Suppressor macrophage treated with lipopolysaccharide for 4 hours (primary cell): ENCODE results near the gene TEX55.
"Not testable (repeated sequence)": the region's sequence is repeated elsewhere in the genome, so short reads cannot be mapped to it uniquely, and the experiment has no call there.

ENCODE experiments used
- DNase-seq: peaks from one replicate; pipeline ENCODE4 v3.0.0-alpha.2; 2020

TEX55 gene

GRCh38 chr3:119145500-119146167, at the start of gene TEX55:
TEX55 (plus strand) TSS chr3:119146165; CDS start chr3:119146190, 25 bp downstream.
- DNase-seq = peak; percentile 34

DNA sequence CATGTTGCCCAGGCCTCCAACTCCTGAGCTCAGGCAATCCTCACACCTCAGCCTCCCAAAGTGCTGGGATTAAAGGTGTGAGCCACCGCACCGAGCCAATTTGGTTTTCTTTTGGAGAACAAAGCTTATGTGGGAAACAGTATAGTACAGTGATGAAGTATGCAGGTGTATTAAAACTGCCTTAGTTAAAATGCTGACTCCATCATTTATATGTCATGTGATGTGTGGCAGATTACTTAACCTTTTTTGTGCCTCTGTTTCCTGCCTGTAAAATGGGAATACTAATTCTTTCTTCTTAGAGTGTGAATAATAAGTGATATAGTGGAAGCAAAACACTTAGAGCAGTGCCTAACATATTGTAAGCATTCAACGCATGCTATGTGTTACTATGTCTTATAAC, 48.0 kb upstream of the TEX55 start:
- DNase-seq = no peak

DNA sequence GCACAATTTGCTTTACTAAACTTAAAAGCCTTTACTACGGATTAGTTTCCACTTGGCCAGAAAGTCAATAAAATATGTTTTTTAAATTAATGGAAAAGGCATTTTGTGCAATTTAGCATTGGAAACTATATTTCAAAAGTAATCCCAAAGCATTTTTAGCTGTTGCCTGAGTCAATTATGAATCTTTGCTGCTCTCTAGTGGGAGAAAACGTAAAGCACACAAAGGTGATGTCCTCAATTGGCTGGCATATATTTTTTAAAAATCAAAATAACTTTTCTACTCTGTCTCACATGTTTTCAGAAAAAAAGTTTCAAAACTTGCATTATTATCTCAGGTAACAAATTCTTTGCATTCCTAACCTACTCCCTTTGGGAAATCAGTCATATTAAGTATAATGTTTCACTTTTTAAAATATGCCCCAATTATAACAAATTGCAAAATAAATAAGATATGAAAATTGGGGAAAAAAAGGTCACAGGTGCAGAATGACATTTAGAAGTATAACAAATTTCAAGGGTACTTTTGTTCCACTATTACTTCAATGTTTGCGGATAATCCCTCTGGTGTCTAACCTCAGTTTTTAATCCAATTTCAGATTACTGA, 47.2 kb upstream of the TEX55 start:
- peak; percentile 47 for DNase-seq

- no peak for DNase-seq
Observed at GRCh38 chr3:119099785-119100184, 46.2 kb upstream of the TEX55 start.

DNA sequence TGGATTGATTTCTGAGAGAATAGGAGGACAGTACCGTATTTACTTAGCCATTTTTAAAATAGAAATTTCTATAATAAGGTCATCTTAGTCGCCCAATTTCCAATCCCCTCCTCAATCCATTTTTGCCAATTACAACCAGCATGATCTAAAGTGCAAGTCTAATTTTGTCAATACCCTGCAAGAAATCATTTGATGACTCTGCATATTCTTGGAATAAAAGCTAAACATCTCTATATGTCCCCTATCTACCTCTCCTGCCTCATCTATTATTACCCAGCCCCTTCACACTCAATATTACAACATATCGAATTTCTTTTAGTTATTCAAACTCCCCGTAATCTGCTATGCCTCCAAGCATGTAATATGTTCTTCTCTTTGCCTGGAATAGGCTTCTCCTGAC, 41.9 kb upstream of the TEX55 start:
- DNase-seq = no peak

GRCh38 chr3:119118330-119118729, 27.6 kb upstream of the TEX55 start:
- not testable (repeated sequence) for DNase-seq

- no peak for DNase-seq
Observed at GRCh38 chr3:119120480-119120879, 25.5 kb upstream of the TEX55 start.

DNA sequence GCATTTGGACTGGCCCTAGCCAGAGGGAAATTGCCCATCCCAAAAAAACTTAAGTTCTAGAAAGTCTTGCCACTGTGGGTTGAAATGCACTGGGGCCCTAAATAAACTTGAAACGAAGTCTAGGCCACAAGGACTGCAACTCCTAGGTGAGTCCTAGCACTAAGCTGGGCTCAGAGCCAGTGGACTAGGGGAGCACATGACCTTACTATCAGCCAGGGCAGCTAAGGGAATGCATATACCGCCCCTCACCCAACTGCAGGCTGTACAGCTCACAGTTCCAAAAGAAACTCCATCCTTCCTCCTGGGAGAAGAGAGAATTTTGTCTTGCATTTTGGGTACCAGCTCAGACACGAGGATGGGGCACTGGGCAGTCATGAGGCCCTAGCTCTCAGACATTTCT, 23.6 kb upstream of the TEX55 start:
- no peak for DNase-seq

DNA sequence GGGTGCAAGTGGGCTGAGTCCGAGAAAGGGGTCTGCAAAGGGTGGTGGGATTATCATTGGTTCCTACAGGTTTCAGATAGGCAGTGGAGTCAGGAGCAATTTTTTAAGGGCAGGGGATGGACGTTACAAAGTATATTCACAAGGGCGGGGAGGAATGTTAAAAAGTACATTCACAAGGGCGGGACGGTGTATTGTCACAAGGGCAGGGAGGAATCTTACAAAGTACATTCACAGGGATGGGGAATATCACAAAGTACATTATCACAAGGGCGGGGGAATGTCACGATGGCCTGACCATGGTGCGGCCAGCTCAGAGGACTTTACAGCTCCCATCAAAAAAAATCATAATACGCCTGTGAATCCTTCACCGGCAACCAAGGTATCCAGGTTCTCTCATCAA, 20.6 kb upstream of the TEX55 start:
- DNase-seq = no peak

GRCh38 chr3:119125742-119126504, 20.0 kb upstream of the TEX55 start:
- no peak for DNase-seq

- DNase-seq = not testable (repeated sequence)
Observed at GRCh38 chr3:119130291-119130690, 15.7 kb upstream of the TEX55 start.

DNA sequence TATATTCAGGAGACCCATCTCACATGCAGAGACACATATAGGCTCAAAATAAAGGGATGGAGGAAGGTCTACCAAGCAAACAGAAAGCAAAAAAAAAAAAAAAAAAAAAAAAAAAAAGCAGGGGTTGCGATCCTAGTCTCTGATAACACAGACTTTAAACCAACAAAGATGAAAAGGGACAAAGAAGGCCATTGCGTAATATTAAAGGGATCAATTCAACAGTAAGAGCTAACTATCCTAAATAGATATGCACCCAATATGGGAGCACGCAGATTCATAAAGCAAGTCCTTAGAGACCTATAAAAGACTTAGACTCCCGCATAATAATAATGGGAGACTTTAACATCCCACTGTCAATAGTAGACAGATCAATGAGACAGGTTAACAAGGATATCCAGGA, 13.7 kb upstream of the TEX55 start:
- DNase-seq = not testable (repeated sequence)

DNA sequence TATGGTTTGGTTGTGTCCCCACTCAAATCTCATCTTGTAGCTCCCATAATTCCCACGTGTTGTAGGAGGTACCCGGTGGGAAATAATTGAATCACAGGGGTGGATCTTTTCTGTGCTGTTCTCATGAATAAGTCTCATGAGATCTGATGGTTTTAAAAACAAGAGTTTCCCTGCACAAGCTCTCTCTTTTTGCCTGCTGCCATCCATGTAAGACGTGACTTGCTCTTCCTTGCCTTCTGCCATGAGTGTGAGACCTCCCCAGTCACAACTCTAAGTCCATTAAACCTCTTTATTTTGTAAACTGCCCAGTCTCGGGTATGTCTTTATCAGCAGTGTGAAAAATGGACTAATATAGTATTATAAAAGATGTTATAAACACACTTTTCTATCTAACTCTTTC, 6.6 kb upstream of the TEX55 start:
- DNase-seq = not testable (repeated sequence)

GRCh38 chr3:119140466-119140865, 5.5 kb upstream of the TEX55 start:
- DNase-seq = no peak

GRCh38 chr3:119145128-119145499, 851 bp upstream of the TEX55 start:
- no peak for DNase-seq

GRCh38 chr3:119146578-119147375, 812 bp downstream of the TEX55 start:
- DNase-seq = no peak

DNA sequence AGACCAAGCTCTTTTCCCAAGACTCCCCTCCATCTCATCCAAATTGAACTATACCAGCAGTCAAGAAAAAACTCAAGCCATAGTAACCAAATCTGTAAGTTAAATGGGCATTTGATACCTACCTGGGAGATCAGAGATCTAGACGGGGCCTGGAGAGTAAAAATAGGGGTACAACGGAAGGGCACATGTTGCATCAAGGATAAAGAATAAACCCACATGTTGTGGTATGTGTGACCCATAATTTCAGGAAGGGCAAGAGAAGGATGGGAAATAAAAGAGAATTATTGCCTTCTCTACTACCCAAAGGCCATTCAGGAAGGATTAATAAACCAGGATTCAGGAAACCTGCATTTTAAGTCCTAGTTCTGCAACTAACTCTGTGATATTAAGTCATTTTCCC, 1.5 kb downstream of the TEX55 start:
- DNase-seq = no peak

DNA sequence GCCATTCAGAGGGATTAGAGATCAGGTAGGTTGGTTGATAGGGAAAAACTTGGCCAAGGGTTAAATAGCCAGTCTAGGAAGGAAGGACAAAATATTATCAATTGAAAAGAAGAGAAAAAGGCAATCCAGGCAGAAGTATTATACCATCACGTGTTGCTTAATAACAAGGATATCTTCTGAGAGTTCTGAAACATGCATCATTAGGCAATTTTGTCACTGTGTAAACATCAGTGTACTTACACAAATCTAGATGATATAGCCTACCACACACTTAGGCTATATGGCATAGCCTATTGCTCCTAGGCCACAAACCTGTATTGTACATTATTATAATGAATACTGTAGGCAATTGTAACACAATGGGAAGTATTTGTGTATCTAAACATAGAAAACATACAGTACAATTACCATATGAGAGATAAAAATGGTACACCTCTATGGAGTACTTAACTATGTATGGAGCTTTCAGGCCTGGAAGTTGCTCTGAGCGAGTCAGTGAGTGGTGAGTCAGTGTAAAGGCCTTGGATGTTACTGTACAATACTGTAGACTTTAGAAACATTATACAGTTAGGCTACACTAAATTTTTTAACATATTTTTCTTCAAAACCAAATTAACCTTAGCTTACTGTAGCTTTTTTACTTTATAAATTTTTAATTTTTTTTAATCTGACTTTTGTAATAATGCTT, 2.7 kb downstream of the TEX55 start:
- no peak for DNase-seq

DNA sequence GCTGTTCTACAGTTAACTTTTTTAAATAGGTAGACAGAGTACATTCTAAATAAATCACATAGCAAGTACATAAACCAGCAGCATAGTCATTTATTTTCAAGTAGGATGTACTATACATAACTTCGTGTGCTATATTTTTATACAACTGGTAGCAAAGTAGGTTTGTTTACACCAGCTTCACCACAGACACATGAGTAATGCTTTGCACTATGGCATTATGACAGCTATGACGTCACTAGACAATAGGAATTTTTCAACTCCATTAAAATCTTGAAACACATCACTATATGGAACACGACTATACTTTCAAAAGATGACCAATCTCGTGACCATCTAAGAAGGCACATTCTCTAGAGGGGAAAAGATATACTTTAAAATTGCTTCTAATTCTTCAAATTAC, 3.5 kb downstream of the TEX55 start:
- DNase-seq = no peak

GRCh38 chr3:119156868-119157267, 10.9 kb downstream of the TEX55 start:
- no peak for DNase-seq

DNA sequence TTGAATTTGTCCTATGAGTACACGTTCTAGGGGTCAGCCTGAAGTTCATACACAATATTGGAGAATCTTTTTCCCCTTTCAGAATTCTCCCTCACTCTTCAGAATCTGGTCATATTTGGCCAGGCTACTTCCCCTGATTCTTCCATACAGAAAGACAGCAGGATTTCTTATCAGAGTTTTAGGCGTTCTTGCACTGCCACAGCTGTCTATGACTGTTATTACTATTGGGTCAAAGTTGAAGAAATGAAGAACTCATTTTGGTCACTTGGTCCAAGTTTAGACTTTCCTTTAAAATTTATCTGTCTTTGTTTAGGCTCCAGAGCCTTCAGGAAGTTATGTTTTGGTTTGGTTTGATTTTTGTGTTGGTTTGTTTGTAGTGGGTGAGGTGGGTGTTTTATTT, 12.0 kb downstream of the TEX55 start:
- DNase-seq = no peak

DNA sequence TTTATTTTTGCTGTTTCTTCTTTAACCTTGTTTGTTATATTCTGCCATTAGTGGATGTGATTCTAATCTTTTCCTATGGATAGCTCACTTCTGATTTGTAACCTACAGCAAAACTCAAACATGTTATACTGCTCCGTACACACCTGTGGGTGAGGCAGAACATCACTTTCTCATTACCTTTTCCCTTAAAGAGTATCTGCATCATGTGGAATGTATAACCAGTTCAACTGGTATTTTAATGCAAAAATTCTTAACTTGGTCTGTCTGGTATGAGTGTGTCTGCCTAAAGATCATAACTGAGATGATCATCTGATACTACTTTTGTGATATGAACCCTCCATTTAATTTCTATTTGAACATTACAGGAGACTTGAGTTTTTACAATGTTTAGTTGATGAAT, 14.4 kb downstream of the TEX55 start:
- no peak for DNase-seq

DNA sequence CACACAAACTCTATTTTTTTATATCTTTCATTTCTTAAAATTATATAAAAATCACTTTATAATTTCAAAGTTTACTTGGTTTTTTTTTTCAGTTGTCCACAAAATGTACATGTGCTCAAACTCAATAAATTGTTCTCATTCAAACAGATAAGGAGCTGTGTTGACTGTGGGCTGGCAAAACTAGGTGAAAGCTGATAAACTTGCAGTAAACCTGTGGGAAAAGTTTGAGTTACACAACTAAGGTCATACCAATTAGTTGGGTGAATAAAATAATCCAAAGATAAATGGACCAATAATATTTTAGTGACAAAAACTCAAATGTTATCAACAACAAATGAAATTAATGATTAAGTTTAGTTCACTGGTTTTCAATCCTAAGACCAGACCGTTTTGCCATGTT, 14.8 kb downstream of the TEX55 start:
- no peak for DNase-seq
